GM18505 (cell line): ENCODE results near the gene NAA16.

Experiments
- ATAC-seq: cut with Tn5 transposase; IDR thresholded peaks from one replicate; pipeline ENCODE4 v1.9.1; 2021; ENCODE audit not compliant: unreplicated experiment
- POLR2A ChIP-seq: IDR thresholded peaks from 4 replicates; pipeline ENCODE4 v1.6.1; 2011; ENCODE audit warnings: borderline replicate concordance; ENCODE audit not compliant: insufficient read depth, insufficient read length; ENCODE audit errors: extremely low read depth

Gene NAA16

GRCh38 chr13:41291246-41291645, 19.8 kb upstream of the NAA16 start:
- TF ChIP-seq POLR2A: no peak
- ATAC-seq: no peak

- no peak for TF ChIP-seq POLR2A
- ATAC-seq: no peak
Observed at GRCh38 chr13:41293272-41293671, 17.8 kb upstream of the NAA16 start.

DNA sequence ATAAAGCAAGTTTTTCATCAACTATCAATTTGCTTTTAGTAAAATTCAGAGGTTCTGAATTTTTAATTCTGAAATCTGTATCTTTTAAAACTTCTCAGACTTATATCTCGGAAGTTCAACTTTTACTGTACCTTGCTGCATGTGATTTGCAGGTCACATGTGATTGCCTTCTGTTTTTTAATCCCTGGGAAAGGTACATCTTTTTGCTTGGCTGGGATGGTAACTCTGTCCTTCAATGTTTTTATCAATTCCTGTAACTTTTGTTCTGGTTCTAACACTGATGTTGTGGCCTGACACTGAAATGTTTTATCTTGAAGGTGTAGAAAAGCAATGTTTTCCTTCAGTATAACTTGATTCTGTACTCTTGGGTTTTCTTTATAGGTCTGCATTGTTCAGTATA, 16.2 kb upstream of the NAA16 start:
- ATAC-seq: no peak
- no peak for TF ChIP-seq POLR2A

- ATAC-seq: no peak
- no peak for TF ChIP-seq POLR2A
Observed at GRCh38 chr13:41295973-41296372, 15.1 kb upstream of the NAA16 start.

- no peak for TF ChIP-seq POLR2A
Observed at GRCh38 chr13:41296879-41297646, 14.0 kb upstream of the NAA16 start.

DNA sequence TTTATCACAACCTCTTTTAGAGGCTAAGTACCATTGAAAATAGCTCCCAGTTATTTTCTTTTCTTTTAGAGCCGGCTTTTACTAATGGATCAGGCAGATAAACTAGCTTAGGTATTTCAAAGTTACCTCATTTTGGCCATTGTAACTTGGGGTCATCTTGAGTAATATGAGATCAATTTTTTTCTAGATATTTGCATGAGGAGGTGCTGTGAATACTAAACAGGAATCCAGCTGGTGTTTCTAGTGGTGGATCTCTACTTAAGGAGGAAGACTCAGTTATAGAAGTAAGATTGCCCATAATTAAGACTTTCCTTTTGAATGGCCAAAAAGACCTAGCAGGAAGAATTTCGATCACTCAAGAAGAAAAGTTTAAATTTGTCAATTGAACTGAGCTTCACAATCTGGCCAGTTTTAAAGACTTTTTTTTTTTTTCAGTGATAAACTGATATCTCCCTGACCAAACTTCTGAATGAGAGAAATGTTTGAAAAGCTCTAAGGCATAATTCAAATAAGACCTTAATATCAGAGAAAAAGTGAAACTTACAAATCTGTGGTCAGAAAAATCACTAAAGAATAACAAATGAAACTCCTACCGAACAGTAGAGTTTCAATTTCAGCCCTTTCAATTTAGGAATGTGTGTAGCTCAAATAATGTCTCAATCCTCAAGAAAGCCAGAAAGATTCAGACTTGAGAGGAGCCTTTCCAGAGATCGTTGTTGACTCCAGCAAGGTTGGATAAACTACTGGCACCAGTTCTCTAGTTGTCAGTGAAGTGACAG, 11.6 kb upstream of the NAA16 start:
- no peak for ATAC-seq
- TF ChIP-seq POLR2A: no peak

More at GRCh38 chr13:41296879-41297646, 14.0 kb upstream of the NAA16 start:
- no peak for ATAC-seq

DNA sequence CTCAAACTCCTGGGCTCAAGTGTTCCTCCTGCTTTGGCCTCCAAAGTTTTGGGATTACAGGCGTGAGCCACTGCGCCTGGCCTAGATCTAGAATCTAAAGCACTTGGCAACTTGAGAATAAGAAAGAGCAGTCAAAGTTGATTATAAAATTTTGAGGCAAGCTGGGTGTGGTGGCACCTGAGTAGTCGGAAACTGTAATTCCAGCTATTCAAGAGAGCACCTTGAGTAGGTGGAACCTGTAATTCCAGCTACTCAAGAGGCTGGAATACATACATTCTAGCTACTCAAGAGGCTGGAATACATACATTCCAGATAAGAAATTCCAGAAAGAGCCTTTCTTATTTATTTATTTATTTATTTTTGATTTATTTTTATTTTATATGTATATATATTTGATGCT, 8.3 kb upstream of the NAA16 start:
- no peak for ATAC-seq

DNA sequence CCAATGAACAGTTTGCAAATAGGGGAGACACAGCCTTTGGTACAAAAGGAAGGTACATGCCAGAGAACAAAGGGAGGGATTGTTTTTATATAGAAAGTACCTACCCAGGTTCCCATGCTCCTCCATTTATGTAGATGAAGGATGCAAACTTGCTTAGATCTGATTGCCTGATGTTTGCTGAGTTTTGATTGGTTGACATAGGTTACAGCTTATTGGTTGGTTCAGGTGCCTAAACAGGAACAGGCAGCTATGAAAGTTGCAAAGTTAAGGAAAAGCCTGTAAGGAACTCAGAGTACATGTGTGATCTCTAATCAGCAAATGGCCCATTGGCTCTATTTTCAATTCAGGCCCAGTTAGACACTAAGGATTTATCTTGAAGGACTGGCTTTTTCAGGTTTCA, 6.5 kb upstream of the NAA16 start:
- no peak for TF ChIP-seq POLR2A
- ATAC-seq: no peak

More for the DNA sequence above, 8.3 kb upstream of the NAA16 start:
- TF ChIP-seq POLR2A: no peak

- no peak for ATAC-seq
- TF ChIP-seq POLR2A: no peak
Observed at GRCh38 chr13:41306271-41307145, 4.6 kb upstream of the NAA16 start.

DNA sequence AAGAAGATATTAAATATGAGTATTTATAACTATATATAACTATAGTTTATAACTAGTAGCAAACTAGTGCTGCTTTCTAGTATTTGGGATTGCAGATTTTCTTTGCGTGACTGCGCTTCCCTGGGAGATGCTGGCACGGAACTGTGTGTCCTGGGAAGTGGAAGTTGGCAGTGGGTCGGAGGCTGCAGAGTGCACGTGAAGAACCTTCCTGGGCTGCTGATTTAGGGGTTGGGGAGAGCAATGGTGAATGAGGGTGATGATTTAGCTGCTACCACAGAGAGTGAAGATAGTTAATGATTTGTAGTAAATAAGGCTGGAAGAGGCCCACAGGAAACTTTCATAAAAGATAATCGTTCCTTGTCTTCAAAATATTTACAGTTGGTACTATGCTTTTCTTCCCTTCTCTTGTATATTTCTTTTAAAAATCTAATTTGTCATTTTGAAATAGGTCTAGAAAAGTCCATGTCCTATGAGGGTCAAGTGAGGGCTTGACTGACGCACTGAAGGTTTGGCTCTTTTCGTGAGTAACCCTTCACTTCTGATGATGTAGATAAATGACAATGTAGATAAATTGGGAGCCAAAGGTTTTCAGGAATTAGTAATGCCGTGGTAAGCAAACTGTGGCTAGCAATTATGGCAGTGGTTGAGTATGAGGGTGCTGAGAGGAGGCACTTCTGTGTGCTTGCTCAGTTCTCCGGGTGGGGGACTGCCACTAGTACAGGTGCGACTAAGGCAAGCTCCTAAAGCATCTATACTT, 3.0 kb upstream of the NAA16 start:
- no peak for ATAC-seq

DNA sequence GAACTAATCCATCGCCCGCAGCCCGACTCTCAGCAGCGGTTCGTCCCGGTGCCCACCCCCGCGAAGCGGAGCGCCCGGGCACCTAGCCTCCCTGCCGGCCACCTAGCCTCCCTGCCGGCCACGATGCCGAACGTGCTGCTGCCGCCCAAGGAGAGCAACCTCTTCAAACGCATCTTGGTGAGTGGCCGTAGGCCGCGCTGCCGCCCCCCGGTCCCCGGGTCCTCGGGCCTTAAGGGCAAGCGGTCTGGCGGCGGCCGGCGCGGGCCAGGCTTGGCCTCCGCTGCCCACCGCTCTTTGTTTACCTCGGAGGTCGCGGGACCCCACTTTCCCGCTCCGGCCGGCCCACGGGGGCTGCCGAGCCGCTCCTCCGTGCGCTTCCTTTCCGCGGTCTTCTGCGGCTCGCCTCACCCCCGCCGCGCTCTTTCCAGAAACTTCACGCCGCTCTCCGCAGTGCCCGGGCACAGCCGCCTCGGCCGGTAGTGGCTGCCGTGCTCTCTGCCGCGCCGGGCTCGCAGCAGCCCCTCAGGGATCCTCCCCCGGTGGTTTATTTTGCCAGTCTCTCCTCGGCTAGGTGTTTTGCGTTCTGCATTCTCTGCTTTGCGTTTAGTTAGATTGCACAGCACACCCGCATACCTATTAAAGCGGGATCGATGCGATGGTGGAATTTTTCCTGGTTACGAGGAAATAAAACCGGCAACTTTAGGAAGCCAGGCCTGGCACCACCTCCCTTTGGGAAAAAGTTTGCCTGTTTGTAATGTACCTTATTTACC, 524 bp downstream of the NAA16 start:
- peak; percentile 45 for ATAC-seq
- TF ChIP-seq POLR2A: no peak

More for the DNA sequence above, 3.0 kb upstream of the NAA16 start:
- no peak for TF ChIP-seq POLR2A

- no peak for TF ChIP-seq POLR2A
- ATAC-seq: no peak
Observed at GRCh38 chr13:41312176-41312500, 1.1 kb downstream of the NAA16 start.
